Measurements from ENCODE around the gene RASL11B. TPM values are rescaled to one million over a fixed set of nuclear protein-coding genes. Genes with fewer than 3 reads are reported as not detected.

The RASL11B gene
- total RNA-seq: 0.39 and 1.8 TPM in 2 replicates

GRCh38 chr4:52861879-52862616, at the start of gene RASL11B:
Gene RASL11B, plus strand, starts transcription at chr4:52862317. Its CDS starts 191 bp downstream, at chr4:52862508.

Other genes starting within 250 kb of the RASL11B start
- 10.3 and 13.7 TPM in 2 replicates for gene USP46, start 203.0 kb upstream of the RASL11B start, total RNA-seq
- gene ERVMER34-1, start 110.9 kb upstream of the RASL11B start, total RNA-seq: 0.20 and 0.73 TPM in 2 replicates

Data from subcutaneous preadipocyte (primary cell).